GM21723 (cell line): ENCODE measurements around the gene TNK1.

Experiments used
- ATAC-seq: cut with Tn5 transposase; IDR thresholded peaks from one replicate; pipeline ENCODE4 v1.9.1; 2021; ENCODE audit warnings: mild to moderate bottlenecking, moderate library complexity; ENCODE audit not compliant: unreplicated experiment

The TNK1 gene

GRCh38 chr17:7431231-7431630 is 50.3 kb downstream of the TNK1 start:
- no peak for ATAC-seq

DNA sequence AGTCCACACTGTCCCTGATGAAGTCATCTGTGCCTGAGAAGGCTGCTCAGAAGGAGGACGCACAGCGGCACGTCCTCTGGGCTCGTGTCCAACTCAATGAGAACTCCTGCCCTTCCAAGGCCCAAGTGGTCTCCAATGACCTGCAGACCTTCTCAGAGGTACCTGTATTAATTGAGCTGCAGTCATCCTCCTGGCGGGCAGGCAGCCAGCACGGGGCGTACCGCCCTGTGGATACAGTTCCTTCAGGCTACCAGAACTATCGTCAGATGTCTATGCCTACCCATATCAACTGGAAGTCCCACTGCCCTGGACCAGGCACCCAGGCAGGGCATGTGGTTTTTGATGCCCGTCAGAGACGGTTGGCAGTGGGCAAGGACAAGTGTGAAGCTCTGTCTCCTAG is 51.4 kb downstream of the TNK1 start:
- no peak for ATAC-seq

DNA sequence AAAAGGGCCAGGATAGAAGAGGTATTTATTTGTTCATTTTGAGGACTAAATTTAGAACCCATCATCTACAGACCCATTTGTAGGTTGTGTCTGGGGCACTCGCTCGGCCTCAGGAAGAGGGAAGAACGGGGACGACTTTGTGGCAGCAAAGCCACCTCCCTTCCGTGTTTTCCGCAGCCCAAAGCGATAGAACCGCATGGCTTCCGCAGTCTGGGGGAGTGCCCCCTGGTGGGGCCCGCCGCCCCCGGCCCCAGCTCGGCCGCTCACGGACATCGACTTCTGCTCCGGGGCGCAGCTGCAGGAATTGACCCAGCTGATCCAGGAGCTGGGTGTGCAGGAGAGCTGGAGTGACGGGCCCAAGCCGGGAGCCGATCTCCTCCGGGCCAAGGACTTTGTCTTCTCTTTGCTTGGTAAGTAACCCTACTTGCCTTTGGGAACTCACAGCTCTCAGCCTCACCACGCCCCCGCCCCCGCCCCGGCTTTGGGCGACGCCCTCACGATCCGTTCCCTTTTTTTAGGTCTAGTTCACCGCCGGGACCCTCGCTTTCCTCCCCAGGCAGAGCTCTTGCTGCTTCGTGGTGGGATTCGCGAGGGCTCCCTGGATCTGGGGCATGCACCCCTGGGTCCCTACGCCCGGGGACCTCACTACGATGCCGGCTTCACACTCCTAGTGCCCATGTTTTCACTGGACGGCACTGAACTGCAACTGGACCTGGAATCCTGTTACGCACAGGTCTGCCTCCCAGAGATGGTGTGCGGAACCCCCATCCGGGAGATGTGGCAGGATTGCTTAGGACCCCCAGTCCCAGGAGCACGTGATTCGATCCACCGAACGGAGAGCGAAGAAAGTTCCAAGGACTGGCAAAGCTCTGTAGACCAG is 55.0 kb downstream of the TNK1 start:
- ATAC-seq, result peak; percentile 19

DNA sequence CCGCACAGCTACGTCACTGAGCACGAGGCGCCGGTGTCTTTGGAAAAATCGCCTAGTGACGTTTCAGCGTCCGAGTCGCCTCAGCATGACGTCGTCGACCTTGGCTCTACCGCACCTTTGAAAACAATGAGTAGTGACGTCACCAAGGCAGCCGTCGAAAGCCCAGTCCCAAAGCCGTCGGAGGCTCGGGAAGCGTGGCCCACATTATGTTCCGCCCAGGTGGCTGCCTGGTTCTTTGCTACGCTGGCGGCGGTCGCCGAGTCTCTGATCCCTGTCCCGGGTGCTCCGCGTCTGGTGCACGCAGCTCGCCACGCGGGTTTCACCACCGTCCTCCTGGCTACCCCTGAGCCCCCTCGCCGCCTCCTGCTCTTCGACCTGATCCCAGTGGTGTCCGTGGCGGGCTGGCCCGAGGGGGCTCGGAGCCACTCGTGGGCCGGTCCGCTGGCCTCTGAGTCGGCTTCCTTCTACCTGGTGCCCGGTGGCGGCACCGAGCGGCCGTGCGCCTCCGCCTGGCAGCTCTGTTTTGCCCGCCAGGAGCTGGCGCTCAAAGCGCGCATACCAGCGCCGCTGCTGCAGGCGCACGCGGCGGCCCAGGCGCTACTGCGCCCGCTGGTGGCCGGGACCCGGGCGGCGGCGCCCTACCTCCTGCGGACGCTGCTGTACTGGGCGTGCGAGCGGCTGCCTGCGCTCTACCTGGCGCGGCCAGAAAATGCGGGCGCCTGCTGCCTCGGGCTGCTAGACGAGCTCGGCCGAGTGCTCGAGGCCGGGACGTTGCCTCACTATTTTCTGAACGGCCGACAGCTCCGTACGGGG is 55.9 kb downstream of the TNK1 start:
- no peak for ATAC-seq

GRCh38 chr17:7437369-7437863 is 56.5 kb downstream of the TNK1 start:
- no peak for ATAC-seq

- no peak for ATAC-seq
These were observed 57.2 kb downstream of the TNK1 start for GRCh38 chr17:7437950-7438614.

- ATAC-seq, result no peak
These were observed 58.0 kb downstream of the TNK1 start for GRCh38 chr17:7438656-7439460.
